ENCODE results near the gene NDC1.
A peak's percentile ranks its signal among the peaks of the same experiment; 100 is the strongest.

NDC1 gene

DNA sequence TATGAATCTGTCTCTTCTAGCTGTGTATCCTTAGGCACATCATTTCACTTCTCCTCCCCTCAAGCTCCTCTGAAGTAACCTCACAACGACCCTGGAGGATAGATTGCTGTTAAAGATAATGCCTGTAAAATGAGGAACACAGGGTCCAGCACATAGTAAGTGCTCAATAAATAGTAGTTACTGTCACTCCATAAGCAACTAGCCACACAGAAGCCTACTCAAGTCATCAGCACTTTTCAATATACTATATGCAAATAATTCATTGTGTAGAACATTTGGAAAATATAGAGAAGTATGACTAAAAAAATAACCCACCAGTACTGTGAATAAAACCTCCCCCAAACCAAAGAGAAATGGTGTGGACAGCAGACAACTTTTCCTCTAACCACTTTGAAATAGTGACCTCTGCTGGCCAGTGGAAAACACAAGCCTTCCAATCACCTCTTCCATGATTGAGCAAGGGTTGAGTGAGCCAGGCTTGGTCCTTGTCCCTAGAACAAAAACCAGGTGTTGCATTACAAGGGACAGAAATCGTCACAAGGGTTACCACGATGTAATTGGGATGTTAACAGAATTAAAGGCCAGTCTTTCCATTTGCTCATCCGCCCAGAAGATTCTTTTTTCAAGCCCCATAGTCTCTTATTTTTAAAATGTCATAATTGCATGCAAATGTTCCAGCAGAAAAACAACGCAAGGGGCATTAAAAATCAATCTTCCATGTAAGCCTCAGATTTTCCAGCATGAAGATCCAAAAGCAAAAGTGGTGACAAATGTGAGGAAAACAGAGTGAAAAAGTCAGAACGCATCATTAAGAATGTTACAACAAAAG lies 83.4 kb downstream of the NDC1 start:
- ATAC-seq (replicated peaks; ENCODE audit: extremely low read depth, poor library complexity, severe bottlenecking) = no peak
- H3K4me3 Mint-ChIP-seq = no peak overlapping the region
- no peaks in the 10 kb centered on the region for H3K36me3 Mint-ChIP-seq (ENCODE audit: insufficient read depth)
- no peaks in the 10 kb centered on the region for H3K27me3 Mint-ChIP-seq
- no peak for DNase-seq (ENCODE audit: low spot score in 2 of 2)
- no peak overlapping the region for H3K27ac Mint-ChIP-seq (ENCODE audit: low read depth)
- no peaks in the 10 kb centered on the region for H3K4me1 Mint-ChIP-seq
- no peaks in the 10 kb centered on the region for H3K9me3 Mint-ChIP-seq

DNA sequence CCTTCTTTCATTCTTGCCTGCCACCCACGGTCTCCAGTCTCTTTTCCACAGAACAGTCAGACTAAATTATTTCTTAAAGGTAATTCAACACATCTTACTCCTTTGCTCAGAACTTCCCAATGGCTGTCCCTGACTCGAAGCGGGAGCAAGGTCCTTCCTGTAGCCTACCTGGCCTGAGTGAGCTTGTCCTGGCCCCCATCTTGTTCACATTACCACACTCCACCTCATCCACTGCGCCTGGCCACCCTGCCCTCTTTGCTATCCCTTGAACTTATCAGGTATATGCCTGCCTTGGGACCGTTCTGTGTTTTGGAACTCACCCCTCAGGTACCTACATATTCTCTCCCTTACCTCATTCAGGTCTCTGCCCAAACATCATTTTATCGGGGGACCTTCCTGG lies 85.8 kb downstream of the NDC1 start:
- no peak for DNase-seq (ENCODE audit: low spot score in 2 of 2)
- no peak for ATAC-seq (replicated peaks; ENCODE audit: extremely low read depth, poor library complexity, severe bottlenecking)
- no peaks in the 10 kb centered on the region for H3K27me3 Mint-ChIP-seq
- no peak overlapping the region for H3K27ac Mint-ChIP-seq (ENCODE audit: low read depth)
- H3K9me3 Mint-ChIP-seq = no peaks in the 10 kb centered on the region
- no peak overlapping the region for H3K4me3 Mint-ChIP-seq
- no peaks in the 10 kb centered on the region for H3K4me1 Mint-ChIP-seq
- no peaks in the 10 kb centered on the region for H3K36me3 Mint-ChIP-seq (ENCODE audit: insufficient read depth)

DNA sequence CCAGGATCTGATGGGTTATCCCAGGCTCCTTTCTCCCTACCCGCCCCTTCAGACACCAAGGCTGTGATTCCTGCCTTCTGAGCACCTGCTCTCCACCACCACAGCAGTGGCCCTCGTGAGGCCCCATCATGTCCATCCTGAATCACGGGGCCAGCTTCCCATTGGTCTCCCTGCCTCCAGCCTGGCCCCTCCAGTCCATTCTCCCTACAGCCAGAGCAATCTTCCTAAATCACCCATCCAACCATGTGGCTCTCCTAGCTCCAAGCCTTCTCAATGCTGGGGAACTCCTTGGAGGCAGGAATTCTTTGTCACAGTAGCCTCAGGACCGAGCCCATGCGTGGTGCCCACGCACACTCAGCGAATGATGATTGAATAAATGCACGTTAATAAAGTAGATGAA lies 90.3 kb downstream of the NDC1 start:
- H3K4me3 Mint-ChIP-seq = no peak overlapping the region
- H3K9me3 Mint-ChIP-seq = peaks cover 5% of the 10 kb centered on the region
- no peaks in the 10 kb centered on the region for H3K36me3 Mint-ChIP-seq (ENCODE audit: insufficient read depth)
- ATAC-seq (replicated peaks; ENCODE audit: extremely low read depth, poor library complexity, severe bottlenecking) (no peak), DNase-seq (ENCODE audit: low spot score in 2 of 2) (no peak)
- no peaks in the 10 kb centered on the region for H3K4me1 Mint-ChIP-seq
- peaks cover 12% of the 10 kb centered on the region for H3K27me3 Mint-ChIP-seq
- no peak overlapping the region for H3K27ac Mint-ChIP-seq (ENCODE audit: low read depth)

- peaks cover 8% of the 10 kb centered on the region for H3K9me3 Mint-ChIP-seq
- DNase-seq (ENCODE audit: low spot score in 2 of 2) (no peak), ATAC-seq (replicated peaks; ENCODE audit: extremely low read depth, poor library complexity, severe bottlenecking) (no peak)
- H3K27ac Mint-ChIP-seq (ENCODE audit: low read depth) = no peak overlapping the region
- no peak overlapping the region for H3K4me3 Mint-ChIP-seq
- no peaks in the 10 kb centered on the region for H3K4me1 Mint-ChIP-seq
- no peaks in the 10 kb centered on the region for H3K36me3 Mint-ChIP-seq (ENCODE audit: insufficient read depth)
- H3K27me3 Mint-ChIP-seq = peaks cover 44% of the 10 kb centered on the region
Observed at GRCh38 chr1:53740621-53741105, 97.4 kb downstream of the NDC1 start.

DNA sequence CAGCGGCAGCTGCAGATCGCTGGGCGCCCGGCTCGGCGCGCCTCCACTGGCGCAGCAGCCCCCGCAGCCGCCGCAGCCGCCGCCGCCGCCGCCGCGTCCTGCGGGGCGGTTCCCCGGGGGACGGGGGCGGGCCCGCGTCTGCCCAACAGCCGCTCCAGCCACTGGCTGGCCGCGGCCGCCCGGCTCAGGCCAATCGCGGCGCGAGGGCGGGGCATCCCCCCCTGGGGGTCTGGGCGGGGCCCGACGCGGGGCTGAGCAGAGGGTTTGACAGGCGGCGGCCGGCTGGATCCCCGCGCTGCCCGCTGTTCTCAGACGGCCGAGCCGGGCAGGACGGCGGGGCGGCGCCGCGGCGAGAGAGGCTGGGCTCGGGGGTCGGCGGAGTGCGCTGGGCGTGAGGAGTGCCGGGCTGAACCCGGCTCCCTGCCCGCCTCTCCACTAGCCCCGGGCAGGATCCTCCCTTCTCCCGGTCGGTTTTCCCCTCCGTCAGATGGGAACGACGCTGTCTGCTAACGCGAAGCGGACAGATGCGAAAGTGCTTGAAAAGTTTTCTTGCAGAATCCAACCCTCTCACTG lies 98.9 kb downstream of the NDC1 start, which contains the start of gene GLIS1:
Gene GLIS1, minus strand, starts transcription at position 56 of the 573 bp plus-strand sequence. CDS start 1,100 bp downstream, outside the sequence.
- Mint-ChIP-seq H3K36me3 (ENCODE audit: insufficient read depth) (no peaks in the 10 kb centered on the region), H3K4me1 (no peaks in the 10 kb centered on the region), H3K4me3 (peak within 1 kb of the TSS; percentile 52), H3K9me3 (peaks cover 8% of the 10 kb centered on the region), H3K27ac (ENCODE audit: low read depth) (no peak within 1 kb of the TSS), H3K27me3 (peaks cover 58% of the 10 kb centered on the region)
- ATAC-seq (replicated peaks; ENCODE audit: extremely low read depth, poor library complexity, severe bottlenecking) = peak; percentile 68
- DNase-seq (ENCODE audit: low spot score in 2 of 2) = no peak

- ATAC-seq (replicated peaks; ENCODE audit: extremely low read depth, poor library complexity, severe bottlenecking) (peak; percentile 14), DNase-seq (ENCODE audit: low spot score in 2 of 2) (no peak)
- Mint-ChIP-seq H3K27me3 (peaks cover 59% of the 10 kb centered on the region), H3K36me3 (ENCODE audit: insufficient read depth) (no peaks in the 10 kb centered on the region), H3K27ac (ENCODE audit: low read depth) (no peak overlapping the region), H3K4me1 (no peaks in the 10 kb centered on the region), H3K4me3 (peak overlapping the region; percentile 46), H3K9me3 (peaks cover 8% of the 10 kb centered on the region)
Observed at GRCh38 chr1:53738205-53739108, 99.6 kb downstream of the NDC1 start.

DNA sequence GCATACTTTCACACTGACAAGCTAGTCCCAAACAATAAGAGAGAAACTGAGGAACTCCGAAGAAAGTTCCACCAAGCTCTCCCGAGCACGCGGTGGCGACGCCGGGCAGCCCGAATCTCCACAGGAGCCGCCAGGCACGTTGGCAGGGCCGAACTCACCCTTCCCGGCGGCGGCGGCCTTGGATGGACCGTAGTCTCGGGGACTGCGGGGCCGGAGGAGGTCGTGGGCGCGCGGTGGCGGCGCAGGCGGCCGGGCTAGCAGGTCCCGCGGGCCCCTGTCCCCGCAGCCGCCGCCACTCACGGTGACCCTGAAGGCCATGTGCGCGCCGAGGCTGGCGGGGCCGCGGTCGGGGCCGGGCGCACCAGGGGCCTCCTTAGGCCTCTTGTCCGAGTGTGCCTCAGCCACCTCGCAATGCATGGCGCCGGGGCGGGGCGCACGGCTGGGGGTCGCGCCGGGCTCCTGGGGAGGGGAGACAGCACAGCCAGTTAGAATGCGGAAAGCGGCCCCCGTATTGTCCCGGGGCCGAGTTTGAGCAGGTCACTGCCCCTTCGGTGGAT lies 100.4 kb downstream of the NDC1 start:
- H3K27me3 Mint-ChIP-seq = peaks cover 59% of the 10 kb centered on the region
- no peak overlapping the region for H3K27ac Mint-ChIP-seq (ENCODE audit: low read depth)
- peaks cover 2% of the 10 kb centered on the region for H3K9me3 Mint-ChIP-seq
- H3K36me3 Mint-ChIP-seq (ENCODE audit: insufficient read depth) = no peaks in the 10 kb centered on the region
- ATAC-seq (replicated peaks; ENCODE audit: extremely low read depth, poor library complexity, severe bottlenecking) (no peak), DNase-seq (ENCODE audit: low spot score in 2 of 2) (no peak)
- peak overlapping the region; percentile 46 for H3K4me3 Mint-ChIP-seq
- no peaks in the 10 kb centered on the region for H3K4me1 Mint-ChIP-seq

DNA sequence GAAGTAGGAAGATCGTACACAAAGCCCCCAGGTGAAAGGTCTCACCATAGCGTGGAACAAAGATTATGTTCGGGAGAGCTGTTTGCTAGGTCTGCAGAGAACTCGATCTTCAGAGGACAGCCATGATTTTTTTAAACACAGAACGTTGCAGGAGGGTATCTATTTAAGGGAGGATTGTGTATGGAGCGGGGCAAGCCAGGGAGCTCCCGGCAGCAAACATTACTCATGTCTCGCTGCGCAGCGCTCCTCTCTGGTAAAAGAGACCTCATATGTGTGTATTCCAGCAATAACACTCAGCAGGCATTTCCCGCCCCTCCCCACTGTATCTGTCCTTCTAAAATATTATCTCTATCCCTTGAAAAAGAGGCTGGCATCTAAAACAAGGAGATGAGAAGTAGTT lies 101.8 kb downstream of the NDC1 start:
- Mint-ChIP-seq H3K9me3 (no peaks in the 10 kb centered on the region), H3K4me1 (no peaks in the 10 kb centered on the region), H3K36me3 (ENCODE audit: insufficient read depth) (no peaks in the 10 kb centered on the region), H3K27me3 (peaks cover 49% of the 10 kb centered on the region), H3K4me3 (no peak overlapping the region), H3K27ac (ENCODE audit: low read depth) (no peak overlapping the region)
- no peak for DNase-seq (ENCODE audit: low spot score in 2 of 2)
- no peak for ATAC-seq (replicated peaks; ENCODE audit: extremely low read depth, poor library complexity, severe bottlenecking)

DNA sequence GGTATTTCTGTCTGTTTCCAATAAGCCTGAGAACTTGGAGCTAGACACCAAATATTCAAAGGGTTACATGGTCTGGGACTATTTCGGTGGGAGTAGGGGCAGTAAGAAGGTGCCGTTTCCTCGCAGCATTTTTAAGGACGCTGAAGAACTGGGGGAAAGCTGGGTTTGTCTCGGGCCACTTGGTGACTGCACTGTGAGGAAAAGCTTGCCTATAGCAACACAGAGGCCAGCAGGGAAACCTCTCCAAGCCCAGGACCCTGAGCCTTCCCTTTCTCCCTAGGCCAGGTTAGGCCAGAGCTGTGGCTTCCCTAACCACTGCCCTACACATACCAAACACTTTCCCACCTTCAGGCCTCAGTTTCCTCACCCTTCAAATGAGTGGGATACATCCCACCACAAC lies 102.4 kb downstream of the NDC1 start:
- DNase-seq (ENCODE audit: low spot score in 2 of 2) (no peak), ATAC-seq (replicated peaks; ENCODE audit: extremely low read depth, poor library complexity, severe bottlenecking) (no peak)
- Mint-ChIP-seq H3K27me3 (peaks cover 49% of the 10 kb centered on the region), H3K9me3 (no peaks in the 10 kb centered on the region), H3K36me3 (ENCODE audit: insufficient read depth) (no peaks in the 10 kb centered on the region), H3K4me1 (no peaks in the 10 kb centered on the region), H3K4me3 (no peak overlapping the region), H3K27ac (ENCODE audit: low read depth) (no peak overlapping the region)

DNA sequence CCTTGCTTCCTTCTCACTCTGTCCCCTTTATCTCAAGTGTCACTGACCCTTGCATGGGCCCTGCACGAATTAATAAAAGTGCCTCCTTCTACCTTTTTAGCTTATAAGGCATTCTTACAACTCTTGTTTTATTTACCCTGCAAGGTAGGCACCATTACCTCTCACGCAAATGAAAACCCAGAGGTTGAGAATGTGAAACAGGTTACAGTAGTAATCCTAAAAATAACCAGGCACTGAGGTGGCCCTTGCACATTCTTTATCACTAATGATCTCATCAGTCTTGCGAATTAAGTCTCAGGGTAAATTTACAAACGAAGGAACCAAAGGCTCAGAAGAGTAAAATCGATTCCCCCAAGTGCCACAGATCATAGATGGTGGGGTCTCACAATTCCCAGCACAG lies 102.8 kb downstream of the NDC1 start:
- no peaks in the 10 kb centered on the region for H3K36me3 Mint-ChIP-seq (ENCODE audit: insufficient read depth)
- H3K27me3 Mint-ChIP-seq = peaks cover 49% of the 10 kb centered on the region
- no peaks in the 10 kb centered on the region for H3K9me3 Mint-ChIP-seq
- no peak overlapping the region for H3K27ac Mint-ChIP-seq (ENCODE audit: low read depth)
- no peak for ATAC-seq (replicated peaks; ENCODE audit: extremely low read depth, poor library complexity, severe bottlenecking)
- no peaks in the 10 kb centered on the region for H3K4me1 Mint-ChIP-seq
- no peak for DNase-seq (ENCODE audit: low spot score in 2 of 2)
- no peak overlapping the region for H3K4me3 Mint-ChIP-seq

- ATAC-seq (replicated peaks; ENCODE audit: extremely low read depth, poor library complexity, severe bottlenecking) (no peak), DNase-seq (ENCODE audit: low spot score in 2 of 2) (no peak)
- peaks cover 49% of the 10 kb centered on the region for H3K27me3 Mint-ChIP-seq
Observed at GRCh38 chr1:53734650-53735211, 103.4 kb downstream of the NDC1 start.

More at GRCh38 chr1:53734650-53735211, 103.4 kb downstream of the NDC1 start:
- Mint-ChIP-seq H3K36me3 (ENCODE audit: insufficient read depth) (no peaks in the 10 kb centered on the region), H3K4me1 (no peaks in the 10 kb centered on the region), H3K9me3 (no peaks in the 10 kb centered on the region), H3K4me3 (no peak overlapping the region), H3K27ac (ENCODE audit: low read depth) (no peak overlapping the region)
